Esophagus (tissue), 2 donors: ENCODE measurements around the gene RUVBL2. TPM values are rescaled to one million over a fixed set of nuclear protein-coding genes. Genes with fewer than 3 reads are reported as not detected.

ENCODE experiments used
- H3K27ac ChIP-seq, 2 donors: one replicate each; pipeline ENCODE4 v1.5.1; 2013; ENCODE audit warnings: low read depth in 2 of 2, mild to moderate bottlenecking in 2 of 2, inconsistent platforms in 1 of 2, low read length in 1 of 2, moderate library complexity in 1 of 2
- H3K27me3 ChIP-seq, 2 donors: one replicate each; pipeline ENCODE4 v1.6.1; 2013; ENCODE audit warnings: low read length in 2 of 2, control low read depth in 1 of 2, mild to moderate bottlenecking in 1 of 2; ENCODE audit not compliant: insufficient read depth in 2 of 2, control insufficient read depth in 1 of 2
- H3K36me3 ChIP-seq, 2 donors: one replicate each; pipeline ENCODE4 v1.6.1; 2013; ENCODE audit warnings: low read length in 1 of 2; ENCODE audit not compliant: control insufficient read depth in 2 of 2, insufficient read depth in 2 of 2
- H3K4me1 ChIP-seq, 2 donors: one replicate each; pipeline ENCODE4 v1.6.1; 2013; ENCODE audit warnings: low read length in 1 of 2; ENCODE audit not compliant: control insufficient read depth in 2 of 2, insufficient read depth in 2 of 2
- H3K4me3 ChIP-seq, 2 donors: one replicate each; pipeline ENCODE4 v1.5.1; 2013; ENCODE audit warnings: low read length in 2 of 2, mild to moderate bottlenecking in 2 of 2, low read depth in 1 of 2, moderate library complexity in 1 of 2
- H3K9me3 ChIP-seq, 2 donors: one replicate each; pipeline ENCODE4 v1.6.1; 2013; ENCODE audit warnings: mild to moderate bottlenecking in 2 of 2, low read depth in 1 of 2, low read length in 1 of 2, moderate library complexity in 1 of 2; ENCODE audit not compliant: control insufficient read depth in 2 of 2, insufficient read depth in 1 of 2
- WGBS, 2 donors: extraction: QIAGEN DNeasy Blood & Tissue Kit; methylation state at CpG; one replicate each; pipeline ENCODE4 v1.1.7; 2013; 5-methylcytosine and 5-hydroxymethylcytosine counted together
- polyA plus RNA-seq, 2 donors: library from polyadenylated mRNA; stranded (reverse); fragments of 200-250 nt; gene quantifications; one replicate each; pipeline ENCODE4 v1.2.3, GENCODE V29; 2013
- donor health status: healthy with polysubstance abuse.
- donor health status: Bipolar disorder and iron deficiency.

Gene RUVBL2
- polyA plus RNA-seq, 2 donors, result 56.1 to 87.4 TPM

GRCh38 chr19:48968813-48969218, 24.9 kb upstream of the RUVBL2 start:
- Histone ChIP-seq H3K27ac (no peak overlapping the region), H3K4me1 (peaks cover 0 to 14% of the 10 kb centered on the region in 2 donors), H3K9me3 (peaks cover 0 to 1% of the 10 kb centered on the region in 2 donors), H3K36me3 (peaks cover 6 to 27% of the 10 kb centered on the region in 2 donors), H3K27me3 (no peaks in the 10 kb centered on the region), H3K4me3 (no peak overlapping the region)
- WGBS, 2 donors, result 79 to 87% methylated on average over 14 to 15 of the region's 15 CpGs

- 93 to 95% methylated on average over 42 to 45 of the region's 45 CpGs for WGBS, 2 donors
- Histone ChIP-seq H3K27me3 (no peaks in the 10 kb centered on the region), H3K9me3 (peaks cover 0 to 1% of the 10 kb centered on the region in 2 donors), H3K27ac (no peak overlapping the region), H3K36me3 (peaks cover 12 to 34% of the 10 kb centered on the region in 2 donors), H3K4me1 (peaks cover 0 to 9% of the 10 kb centered on the region in 2 donors), H3K4me3 (no peak overlapping the region)
Observed at GRCh38 chr19:48969276-48970138, 24.2 kb upstream of the RUVBL2 start.

- Histone ChIP-seq H3K4me1 (peaks cover 0 to 6% of the 10 kb centered on the region in 2 donors), H3K27me3 (no peaks in the 10 kb centered on the region), H3K36me3 (peaks cover 12 to 35% of the 10 kb centered on the region in 2 donors), H3K9me3 (peaks cover 0 to 1% of the 10 kb centered on the region in 2 donors), H3K27ac (no peak overlapping the region), H3K4me3 (no peak overlapping the region)
- 89 to 91% methylated on average over 23 of the region's 23 CpGs for WGBS, 2 donors
Observed at GRCh38 chr19:48970139-48970766, 23.4 kb upstream of the RUVBL2 start.

GRCh38 chr19:48970923-48971395, 22.7 kb upstream of the RUVBL2 start:
- WGBS, 2 donors, result 24 to 25% methylated on average over 19 of the region's 19 CpGs
- Histone ChIP-seq H3K27me3 (no peaks in the 10 kb centered on the region), H3K27ac (peak overlapping the region in 1 of 2 donors; percentile 40), H3K4me1 (peaks cover 0 to 5% of the 10 kb centered on the region in 2 donors), H3K4me3 (no peak overlapping the region), H3K9me3 (peaks cover 0 to 1% of the 10 kb centered on the region in 2 donors), H3K36me3 (peaks cover 12 to 35% of the 10 kb centered on the region in 2 donors)

- H3K4me3 ChIP-seq, result no peak overlapping the region
- H3K9me3 ChIP-seq, result no peaks in the 10 kb centered on the region
- no peak overlapping the region for H3K27ac ChIP-seq
- no peaks in the 10 kb centered on the region for H3K27me3 ChIP-seq
- H3K4me1 ChIP-seq, result no peaks in the 10 kb centered on the region
- WGBS, 2 donors, result 88 to 90% methylated on average over 13 of the region's 13 CpGs
- peaks cover 12 to 15% of the 10 kb centered on the region in 2 donors for H3K36me3 ChIP-seq
Observed at GRCh38 chr19:48975947-48976847, 17.5 kb upstream of the RUVBL2 start.

GRCh38 chr19:48977061-48977460, 16.6 kb upstream of the RUVBL2 start:
- Histone ChIP-seq H3K27ac (no peak overlapping the region), H3K36me3 (peaks cover 15 to 19% of the 10 kb centered on the region in 2 donors), H3K9me3 (no peaks in the 10 kb centered on the region), H3K4me3 (no peak overlapping the region), H3K27me3 (no peaks in the 10 kb centered on the region), H3K4me1 (no peaks in the 10 kb centered on the region)
- WGBS, 2 donors, result 64 to 87% methylated on average over 2 of the region's 2 CpGs

GRCh38 chr19:48982280-48982679, 11.4 kb upstream of the RUVBL2 start:
- 92 to 98% methylated on average over 9 of the region's 9 CpGs for WGBS, 2 donors
- H3K4me3 ChIP-seq, result no peak overlapping the region
- H3K27me3 ChIP-seq, result no peaks in the 10 kb centered on the region
- no peaks in the 10 kb centered on the region for H3K9me3 ChIP-seq
- peaks cover 8 to 33% of the 10 kb centered on the region in 2 donors for H3K36me3 ChIP-seq
- no peak overlapping the region for H3K27ac ChIP-seq
- H3K4me1 ChIP-seq, result no peaks in the 10 kb centered on the region

GRCh38 chr19:48985711-48986110, 8.0 kb upstream of the RUVBL2 start:
- Histone ChIP-seq H3K4me1 (no peaks in the 10 kb centered on the region), H3K4me3 (no peak overlapping the region), H3K9me3 (no peaks in the 10 kb centered on the region), H3K27me3 (no peaks in the 10 kb centered on the region), H3K27ac (no peak overlapping the region), H3K36me3 (peaks cover 0 to 43% of the 10 kb centered on the region in 2 donors)
- WGBS, 2 donors, result 95 to 97% methylated on average over 13 of the region's 13 CpGs

- WGBS, 2 donors, result 90 to 93% methylated on average over 3 of the region's 3 CpGs
- peaks cover 3 to 4% of the 10 kb centered on the region in 2 donors for H3K4me1 ChIP-seq
- H3K36me3 ChIP-seq, result peaks cover 0 to 47% of the 10 kb centered on the region in 2 donors
- H3K27ac ChIP-seq, result no peak overlapping the region
- no peaks in the 10 kb centered on the region for H3K27me3 ChIP-seq
- no peaks in the 10 kb centered on the region for H3K9me3 ChIP-seq
- H3K4me3 ChIP-seq, result no peak overlapping the region
Observed at GRCh38 chr19:48986211-48986610, 7.5 kb upstream of the RUVBL2 start.
